SU-DHL-6 (cell line): ENCODE data around the gene MEA1.

Experiments used
- EZH2phosphoT487 ChIP-seq: fragments of 200-600 bp; sonication (generic), shearing (Covaris generic); conservative IDR thresholded peaks from 2 replicates; pipeline ENCODE4 v1.6.1; 2018; ENCODE audit warnings: mild to moderate bottlenecking, antibody characterized with exemption, low read length, moderate library complexity, mixed read lengths
- TF ChIP-seq, protein P1 (sequence below): fragments of 200-600 bp; sonication (generic); IDR thresholded peaks from one replicate; pipeline ENCODE4 v1.5.1; 2017; ENCODE audit warnings: antibody characterized with exemption, mild to moderate bottlenecking, low read length, moderate library complexity; ENCODE audit not compliant: insufficient read depth, poor library complexity, severe bottlenecking

DNA sequence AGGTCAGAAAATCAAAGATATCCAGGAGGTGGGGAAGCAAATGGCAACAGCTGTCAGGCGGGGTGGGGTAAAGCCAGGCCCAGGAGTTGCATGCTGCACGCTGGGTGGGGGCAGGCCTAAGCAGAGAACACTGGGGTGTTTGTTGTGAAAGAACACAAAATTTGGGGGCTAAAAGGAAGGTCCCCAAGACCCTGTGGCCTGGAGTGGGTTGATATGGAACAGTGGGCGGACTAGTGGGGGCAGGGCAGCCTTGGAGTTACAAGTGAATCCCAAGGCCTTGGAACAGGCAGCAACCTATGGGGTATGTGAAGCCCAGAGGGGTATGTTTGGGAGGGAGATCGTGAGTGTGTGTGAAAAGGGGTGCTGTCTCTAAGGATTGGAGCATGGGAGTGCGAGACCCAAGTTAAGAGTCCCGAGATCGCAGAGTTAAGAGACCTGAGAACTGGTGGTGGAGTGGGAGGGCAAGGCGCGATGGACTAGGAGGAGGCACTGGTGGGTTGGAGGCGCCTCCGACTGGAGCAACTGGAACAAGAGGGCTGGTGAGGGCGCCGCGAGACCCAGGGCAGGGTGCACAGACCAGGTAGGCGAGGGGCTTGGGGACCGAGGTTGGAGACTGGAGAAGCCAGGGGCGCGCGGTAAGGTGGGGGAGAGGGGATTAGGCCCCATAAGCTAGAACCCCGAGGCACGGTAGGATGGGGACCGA lies 39.2 kb upstream of the MEA1 start:
- TF ChIP-seq, protein P1, sequence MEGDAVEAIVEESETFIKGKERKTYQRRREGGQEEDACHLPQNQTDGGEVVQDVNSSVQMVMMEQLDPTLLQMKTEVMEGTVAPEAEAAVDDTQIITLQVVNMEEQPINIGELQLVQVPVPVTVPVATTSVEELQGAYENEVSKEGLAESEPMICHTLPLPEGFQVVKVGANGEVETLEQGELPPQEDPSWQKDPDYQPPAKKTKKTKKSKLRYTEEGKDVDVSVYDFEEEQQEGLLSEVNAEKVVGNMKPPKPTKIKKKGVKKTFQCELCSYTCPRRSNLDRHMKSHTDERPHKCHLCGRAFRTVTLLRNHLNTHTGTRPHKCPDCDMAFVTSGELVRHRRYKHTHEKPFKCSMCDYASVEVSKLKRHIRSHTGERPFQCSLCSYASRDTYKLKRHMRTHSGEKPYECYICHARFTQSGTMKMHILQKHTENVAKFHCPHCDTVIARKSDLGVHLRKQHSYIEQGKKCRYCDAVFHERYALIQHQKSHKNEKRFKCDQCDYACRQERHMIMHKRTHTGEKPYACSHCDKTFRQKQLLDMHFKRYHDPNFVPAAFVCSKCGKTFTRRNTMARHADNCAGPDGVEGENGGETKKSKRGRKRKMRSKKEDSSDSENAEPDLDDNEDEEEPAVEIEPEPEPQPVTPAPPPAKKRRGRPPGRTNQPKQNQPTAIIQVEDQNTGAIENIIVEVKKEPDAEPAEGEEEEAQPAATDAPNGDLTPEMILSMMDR = no peak
- TF ChIP-seq EZH2phosphoT487 = no peak
